ENCODE data around the gene SPG7. TPM values are rescaled to one million over a fixed set of nuclear protein-coding genes. Genes with fewer than 3 reads are reported as not detected.
A peak's percentile ranks its signal among the peaks of the same experiment; 100 is the strongest.

SPG7 gene
- total and polyA plus RNA-seq, 9 of the 15 experiments (the other 6 are each of a cell fraction or from before 2014, with no cell fraction given): 5.8 to 89.1 (median 49.4) TPM

GRCh38 chr16:89574681-89575246 lies 66.6 kb downstream of the SPG7 start (continued):
- TF ChIP-seq ZNF592 (IDR thresholded peaks at IDR 0.05) (peak; percentile 38; the same call in 1 of the 2 replicates), HCFC1 (IDR thresholded peaks at IDR 0.05; ENCODE audit: low read depth, low read length) (peak; percentile 19; the same call in 1 of the 2 replicates), ZNF217 (CRISPR knock-in tag; IDR thresholded peaks at IDR 0.05) (no peak), C11orf30 (IDR thresholded peaks at IDR 0.05; ENCODE audit: low read depth) (no peak), NR2C2 (CRISPR knock-in tag; IDR thresholded peaks at IDR 0.05) (no peak), NR2C2 (tag; IDR thresholded peaks at IDR 0.05) (no peak), ZZZ3 (IDR thresholded peaks at IDR 0.05) (no peak), BCOR (IDR thresholded peaks at IDR 0.05) (peak; percentile 68), CXXC5 (CRISPR knock-in tag; IDR thresholded peaks at IDR 0.05) (peak; percentile 59), POLR2H (tag; IDR thresholded peaks at IDR 0.05; ENCODE audit: low read depth) (no peak), ZNF695 (CRISPR knock-in tag; IDR thresholded peaks at IDR 0.05) (no peak), ZNF175 (CRISPR knock-in tag; IDR thresholded peaks at IDR 0.05; ENCODE audit: low read depth) (no peak), RBM22 (IDR thresholded peaks at IDR 0.05; ENCODE audit: low read depth, low read length, poor library complexity, severe bottlenecking) (no peak), NUFIP1 (IDR thresholded peaks at IDR 0.05; ENCODE audit: partially characterized antibody) (no peak), GATAD2A (IDR thresholded peaks at IDR 0.05) (0 out of 2 replicates have a peak, but pooled peaks have one; percentile 40), ZNF668 (CRISPR knock-in tag; IDR thresholded peaks at IDR 0.05) (no peak), ZNF140 (CRISPR knock-in tag; IDR thresholded peaks at IDR 0.05) (no peak), TEAD1 (CRISPR knock-in tag; IDR thresholded peaks at IDR 0.05) (no peak), SIX5 (IDR thresholded peaks at IDR 0.05; ENCODE audit: borderline replicate concordance in 1 of 2, insufficient read depth in 1 of 2, low read depth in 1 of 2, low read length in 2 of 2) (no peak), ZNF263 (CRISPR knock-in tag; IDR thresholded peaks at IDR 0.05; ENCODE audit: borderline replicate concordance) (peak; percentile 60; the same call in 1 of the 2 replicates), CHCHD3 (CRISPR knock-in tag; IDR thresholded peaks at IDR 0.05) (no peak), SUPT5H (IDR thresholded peaks at IDR 0.05) (peak; percentile 72), CREB1 (IDR thresholded peaks at IDR 0.05) (peak; percentile 38; the same call in 1 of the 2 replicates), CREB1 (CRISPR knock-in tag; IDR thresholded peaks at IDR 0.05) (0 out of 2 replicates have a peak, but pooled peaks have one; percentile 1)
- TF ChIP-seq, protein P1, sequence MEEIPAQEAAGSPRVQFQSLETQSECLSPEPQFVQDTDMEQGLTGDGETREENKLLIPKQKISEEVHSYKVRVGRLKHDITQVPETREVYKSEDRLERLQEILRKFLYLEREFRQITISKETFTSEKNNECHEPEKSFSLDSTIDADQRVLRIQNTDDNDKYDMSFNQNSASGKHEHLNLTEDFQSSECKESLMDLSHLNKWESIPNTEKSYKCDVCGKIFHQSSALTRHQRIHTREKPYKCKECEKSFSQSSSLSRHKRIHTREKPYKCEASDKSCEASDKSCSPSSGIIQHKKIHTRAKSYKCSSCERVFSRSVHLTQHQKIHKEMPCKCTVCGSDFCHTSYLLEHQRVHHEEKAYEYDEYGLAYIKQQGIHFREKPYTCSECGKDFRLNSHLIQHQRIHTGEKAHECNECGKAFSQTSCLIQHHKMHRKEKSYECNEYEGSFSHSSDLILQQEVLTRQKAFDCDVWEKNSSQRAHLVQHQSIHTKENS (CRISPR knock-in tag; IDR thresholded peaks at IDR 0.05): no peak
- TF ChIP-seq, protein P2, sequence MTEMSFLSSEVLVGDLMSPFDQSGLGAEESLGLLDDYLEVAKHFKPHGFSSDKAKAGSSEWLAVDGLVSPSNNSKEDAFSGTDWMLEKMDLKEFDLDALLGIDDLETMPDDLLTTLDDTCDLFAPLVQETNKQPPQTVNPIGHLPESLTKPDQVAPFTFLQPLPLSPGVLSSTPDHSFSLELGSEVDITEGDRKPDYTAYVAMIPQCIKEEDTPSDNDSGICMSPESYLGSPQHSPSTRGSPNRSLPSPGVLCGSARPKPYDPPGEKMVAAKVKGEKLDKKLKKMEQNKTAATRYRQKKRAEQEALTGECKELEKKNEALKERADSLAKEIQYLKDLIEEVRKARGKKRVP (CRISPR knock-in tag; IDR thresholded peaks at IDR 0.05): no peak
